ENCODE results near the gene PLA2G2D. TPM values are rescaled to one million over a fixed set of nuclear protein-coding genes. Genes with fewer than 3 reads are reported as not detected.

PLA2G2D gene, protein sequence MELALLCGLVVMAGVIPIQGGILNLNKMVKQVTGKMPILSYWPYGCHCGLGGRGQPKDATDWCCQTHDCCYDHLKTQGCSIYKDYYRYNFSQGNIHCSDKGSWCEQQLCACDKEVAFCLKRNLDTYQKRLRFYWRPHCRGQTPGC
- 0.03 TPM in 1 of 5 replicates, not detected in the others for total RNA-seq (2022; extraction: Qiagen RNA extraction; ENCODE audit: low read depth)

DNA sequence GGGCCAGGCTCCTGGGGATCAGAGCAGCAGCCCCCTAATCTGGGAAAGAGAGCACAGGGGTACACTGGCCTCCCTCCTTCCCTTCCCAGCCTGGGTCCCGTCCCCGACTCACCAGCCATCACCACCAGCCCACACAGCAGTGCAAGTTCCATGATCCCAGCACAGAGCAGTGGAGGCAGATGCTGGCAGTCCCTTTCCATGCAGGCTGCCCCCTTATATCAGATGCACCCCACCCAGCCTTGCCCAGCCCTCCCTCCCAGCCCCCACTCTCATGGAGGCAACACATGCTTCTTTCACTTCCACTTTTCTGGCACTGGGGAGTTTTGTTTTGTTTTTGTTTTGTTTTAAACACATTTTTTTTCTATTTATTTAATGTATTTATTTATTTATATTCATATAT lies at the start of gene PLA2G2D:
Gene PLA2G2D (minus strand): TSS at position 190 of the 400 bp plus-strand sequence. CDS start 38 bp downstream, at position 152.

DNA sequence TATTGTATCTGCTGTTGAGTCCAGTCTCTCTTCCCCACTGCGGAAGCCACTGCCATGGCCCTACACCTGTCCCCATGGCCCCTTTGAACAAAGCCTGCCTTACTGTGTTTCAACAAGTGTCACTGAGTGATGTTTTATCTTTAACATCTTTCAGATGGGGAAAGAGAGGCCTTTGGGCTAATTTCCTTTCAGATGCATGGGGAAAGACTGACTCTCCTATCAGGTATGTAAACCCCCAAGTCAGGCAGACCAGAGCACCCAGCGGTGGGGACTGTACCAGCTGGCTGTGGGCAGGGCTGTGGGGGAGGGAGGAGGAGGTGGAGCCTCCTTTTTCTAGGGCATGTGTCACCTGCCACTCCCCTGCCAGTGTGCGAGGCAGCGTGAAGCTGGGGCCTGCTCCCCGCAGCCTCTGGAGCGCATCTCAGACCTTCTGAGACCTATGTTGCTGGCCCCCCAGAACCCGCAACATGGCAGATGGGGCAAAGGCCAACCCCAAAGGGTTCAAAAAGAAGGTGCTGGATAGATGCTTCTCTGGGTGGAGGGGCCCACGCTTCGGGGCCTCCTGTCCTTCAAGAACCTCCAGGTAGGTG lies 19.7 kb upstream of the PLA2G2D start, which contains the start of gene PLA2G2F:
Gene PLA2G2F (plus strand): TSS at position 363 of the 590 bp plus-strand sequence. CDS start 105 bp downstream, at position 468.

DNA sequence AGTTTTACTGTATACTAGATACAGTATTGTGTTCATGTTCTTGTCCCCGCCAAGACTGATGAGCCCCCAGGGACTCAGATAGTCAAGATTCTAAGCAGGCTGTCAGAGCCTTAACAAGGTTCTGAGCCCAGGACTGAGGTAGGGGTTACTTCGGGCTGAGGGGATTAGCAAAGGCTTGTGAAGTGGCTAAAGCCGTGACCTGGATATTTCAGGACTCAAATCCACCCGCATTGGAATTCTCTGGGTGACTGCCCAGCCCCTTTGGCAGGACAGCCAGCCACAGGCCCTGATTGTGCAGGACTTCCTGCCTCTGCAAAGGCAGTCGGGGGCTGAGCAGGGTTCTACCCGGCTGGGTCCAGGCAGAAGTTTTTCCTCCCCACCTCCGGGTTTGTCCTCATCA lies 49.5 kb downstream of the PLA2G2D start, which contains the start of gene PLA2G5:
Gene PLA2G5 (plus strand): TSS at position 321 of the 400 bp plus-strand sequence. CDS start 14,637 bp downstream, outside the sequence.

Other genes starting within 250 kb of the PLA2G2D start
- gene OTUD3, start 237.1 kb downstream of the PLA2G2D start, total RNA-seq (2022; extraction: Qiagen RNA extraction; ENCODE audit: low read depth), result 2.8 to 4.3 TPM (median 3.0 TPM) in 5 replicates
- not detected in 5 replicates for gene PLA2G2E, start 195.9 kb downstream of the PLA2G2D start, total RNA-seq (2022; extraction: Qiagen RNA extraction; ENCODE audit: low read depth)
- gene PLA2G2A, start 139.9 kb downstream of the PLA2G2D start, total RNA-seq (2022; extraction: Qiagen RNA extraction; ENCODE audit: low read depth), result not detected in 5 replicates
- not detected in 5 replicates for gene PLA2G5, start 49.3 kb downstream of the PLA2G2D start, total RNA-seq (2022; extraction: Qiagen RNA extraction; ENCODE audit: low read depth)
- gene PLA2G2F, start 19.8 kb upstream of the PLA2G2D start, total RNA-seq (2022; extraction: Qiagen RNA extraction; ENCODE audit: low read depth), result 0.01 TPM in 1 of 5 replicates, not detected in the others
- not detected in 5 replicates for gene UBXN10, start 66.6 kb upstream of the PLA2G2D start, total RNA-seq (2022; extraction: Qiagen RNA extraction; ENCODE audit: low read depth)
- not detected in 5 replicates for gene PLA2G2C, start 67.0 kb upstream of the PLA2G2D start, total RNA-seq (2022; extraction: Qiagen RNA extraction; ENCODE audit: low read depth)
- gene VWA5B1, start 171.3 kb upstream of the PLA2G2D start, total RNA-seq (2022; extraction: Qiagen RNA extraction; ENCODE audit: low read depth), result not detected in 5 replicates

Data from A549 treated with CpdA at 1 μM for 4 hours (cell line).